Calu3 (cell line): ENCODE data around the gene PLEKHM1. TPM values are rescaled to one million over a fixed set of nuclear protein-coding genes. Genes with fewer than 3 reads are reported as not detected.

Source experiments
- BruUV-seq: library from RNA; stranded (reverse); fragments of 400-500 nt; replicated peaks from 2 replicates; lab custom pipeline; 2021; lab: Mats Ljungman, UMichigan
- CTCF ChIA-PET: fragments of 300-600 bp; sonication (Branson Sonifier 250); formaldehyde crosslinking; loops from one replicate; lab custom pipeline; 2022; ENCODE audit warnings: antibody characterized with exemption; lab: Charles Lee
- DNase-seq: peaks from one replicate; pipeline ENCODE4 v3.0.0; 2022
- H3K27ac Mint-ChIP-seq: one replicate; pipeline ENCODE4 v1.8.0; 2022; ENCODE audit warnings: mixed read lengths; ENCODE audit not compliant: unreplicated experiment
- H3K27me3 Mint-ChIP-seq: one replicate; pipeline ENCODE4 v1.8.0; 2022; ENCODE audit warnings: mixed read lengths; ENCODE audit not compliant: unreplicated experiment
- H3K36me3 Mint-ChIP-seq: one replicate; pipeline ENCODE4 v1.8.0; 2022; ENCODE audit warnings: mild to moderate bottlenecking, moderate library complexity, mixed read lengths; ENCODE audit not compliant: insufficient read depth, unreplicated experiment
- H3K4me1 Mint-ChIP-seq: one replicate; pipeline ENCODE4 v1.8.0; 2022; ENCODE audit warnings: mild to moderate bottlenecking, low read depth, mixed read lengths; ENCODE audit not compliant: unreplicated experiment
- H3K4me3 Mint-ChIP-seq: one replicate; pipeline ENCODE4 v1.8.0; 2022; ENCODE audit warnings: mild to moderate bottlenecking, low read depth, moderate library complexity, mixed read lengths; ENCODE audit not compliant: unreplicated experiment
- H3K9me3 Mint-ChIP-seq: one replicate; pipeline ENCODE4 v1.8.0; 2022; ENCODE audit warnings: low read depth, mixed read lengths; ENCODE audit not compliant: unreplicated experiment
- intact Hi-C: fragments of 100-400 bp; cut with micrococcal nuclease; formaldehyde crosslinking; loops from one replicate; pipeline ENCODE4 v1.10.0; 2022; ENCODE audit not compliant: unreplicated experiment
- total RNA-seq: library from RNA; stranded (reverse); gene quantifications from 2 replicates; pipeline ENCODE4 v1.2.3, GENCODE V29; 2022
- TF ChIP-seq, protein P1 (sequence below): fragments of 200-600 bp; IDR thresholded peaks from one replicate; pipeline ENCODE4 v1.8.0; 2022; ENCODE audit warnings: antibody characterized with exemption; ENCODE audit not compliant: unreplicated experiment

The PLEKHM1 gene
- total RNA-seq, 1 experiment from 2014 or later = 82.4 TPM

GRCh38 chr17:45429339-45430005, 61.0 kb downstream of the PLEKHM1 start:
- DNase-seq = no peak
- no peaks in the 10 kb centered on the region for H3K9me3 Mint-ChIP-seq
- BruUV-seq = no TSS peak
- intact Hi-C loops = loop anchor here (5.0 kb wide), 1 partner anchor 38 kb away; no protein-coding TSS in a partner anchor
- TF ChIP-seq, protein P1, sequence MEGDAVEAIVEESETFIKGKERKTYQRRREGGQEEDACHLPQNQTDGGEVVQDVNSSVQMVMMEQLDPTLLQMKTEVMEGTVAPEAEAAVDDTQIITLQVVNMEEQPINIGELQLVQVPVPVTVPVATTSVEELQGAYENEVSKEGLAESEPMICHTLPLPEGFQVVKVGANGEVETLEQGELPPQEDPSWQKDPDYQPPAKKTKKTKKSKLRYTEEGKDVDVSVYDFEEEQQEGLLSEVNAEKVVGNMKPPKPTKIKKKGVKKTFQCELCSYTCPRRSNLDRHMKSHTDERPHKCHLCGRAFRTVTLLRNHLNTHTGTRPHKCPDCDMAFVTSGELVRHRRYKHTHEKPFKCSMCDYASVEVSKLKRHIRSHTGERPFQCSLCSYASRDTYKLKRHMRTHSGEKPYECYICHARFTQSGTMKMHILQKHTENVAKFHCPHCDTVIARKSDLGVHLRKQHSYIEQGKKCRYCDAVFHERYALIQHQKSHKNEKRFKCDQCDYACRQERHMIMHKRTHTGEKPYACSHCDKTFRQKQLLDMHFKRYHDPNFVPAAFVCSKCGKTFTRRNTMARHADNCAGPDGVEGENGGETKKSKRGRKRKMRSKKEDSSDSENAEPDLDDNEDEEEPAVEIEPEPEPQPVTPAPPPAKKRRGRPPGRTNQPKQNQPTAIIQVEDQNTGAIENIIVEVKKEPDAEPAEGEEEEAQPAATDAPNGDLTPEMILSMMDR = no peak
- no peak overlapping the region for H3K27ac Mint-ChIP-seq
- no peaks in the 10 kb centered on the region for H3K27me3 Mint-ChIP-seq
- peaks cover 51% of the 10 kb centered on the region for H3K4me1 Mint-ChIP-seq
- H3K36me3 Mint-ChIP-seq = peaks cover 77% of the 10 kb centered on the region
- CTCF ChIA-PET = interaction anchor here (1.2 to 2.2 kb wide), 2 partner anchors 17 to 211 kb away, joined by 3 to 6 read pairs; no protein-coding TSS in a partner anchor
- no peak overlapping the region for H3K4me3 Mint-ChIP-seq

GRCh38 chr17:45428931-45429338, 61.6 kb downstream of the PLEKHM1 start:
- no peak overlapping the region for H3K4me3 Mint-ChIP-seq
- H3K9me3 Mint-ChIP-seq = no peaks in the 10 kb centered on the region
- intact Hi-C loops = loop anchor here (5.0 kb wide), 1 partner anchor 38 kb away; no protein-coding TSS in a partner anchor
- BruUV-seq = no TSS peak
- H3K36me3 Mint-ChIP-seq = peaks cover 77% of the 10 kb centered on the region
- peaks cover 57% of the 10 kb centered on the region for H3K4me1 Mint-ChIP-seq
- TF ChIP-seq, protein P1 = no peak
- CTCF ChIA-PET = interaction anchor here (1.2 to 2.2 kb wide), 2 partner anchors 17 to 210 kb away, joined by 3 to 6 read pairs; no protein-coding TSS in a partner anchor
- H3K27me3 Mint-ChIP-seq = no peaks in the 10 kb centered on the region
- H3K27ac Mint-ChIP-seq = peak overlapping the region; percentile 71
- DNase-seq = no peak

GRCh38 chr17:45428050-45428617, 62.4 kb downstream of the PLEKHM1 start:
- peaks cover 65% of the 10 kb centered on the region for H3K4me1 Mint-ChIP-seq
- TF ChIP-seq, protein P1 = peak; percentile 100
- H3K36me3 Mint-ChIP-seq = peaks cover 80% of the 10 kb centered on the region
- H3K4me3 Mint-ChIP-seq = peak overlapping the region; percentile 44
- CTCF ChIA-PET = interaction anchor here (1.2 to 2.2 kb wide), 2 partner anchors 18 to 209 kb away, joined by 3 to 6 read pairs; no protein-coding TSS in a partner anchor
- DNase-seq = peak; percentile 96
- no peaks in the 10 kb centered on the region for H3K9me3 Mint-ChIP-seq
- H3K27ac Mint-ChIP-seq = peak overlapping the region; percentile 71
- no TSS peak for BruUV-seq
- no peaks in the 10 kb centered on the region for H3K27me3 Mint-ChIP-seq
- intact Hi-C loops = loop anchor here (5.0 kb wide), 1 partner anchor 39 kb away; no protein-coding TSS in a partner anchor

- CTCF ChIA-PET = interaction anchor here (0.7 to 2.2 kb wide), 3 partner anchors 19 to 97 kb away, joined by 3 to 6 read pairs (median 3); no protein-coding TSS in a partner anchor
- H3K4me1 Mint-ChIP-seq = peaks cover 69% of the 10 kb centered on the region
- no peak overlapping the region for H3K4me3 Mint-ChIP-seq
- no peak for DNase-seq
- no peaks in the 10 kb centered on the region for H3K27me3 Mint-ChIP-seq
- intact Hi-C loops = loop anchor here (5.0 kb wide), 1 partner anchor 40 kb away; no protein-coding TSS in a partner anchor
- H3K27ac Mint-ChIP-seq = no peak overlapping the region
- no TSS peak for BruUV-seq
- TF ChIP-seq, protein P1 = no peak
- H3K36me3 Mint-ChIP-seq = peaks cover 76% of the 10 kb centered on the region
- no peaks in the 10 kb centered on the region for H3K9me3 Mint-ChIP-seq
Observed at GRCh38 chr17:45427181-45427835, 63.2 kb downstream of the PLEKHM1 start.
